NCI-H82 treated with DMSO at 0.1 percent for 48 hours (cell line): ENCODE results near the gene ARID5A.
A peak's percentile ranks its signal among the peaks of the same experiment; 100 is the strongest.

Experiments
- DNase-seq: peaks from one replicate; lab custom pipeline; 2025; ENCODE audit not compliant: unreplicated experiment; lab: John Stamatoyannopoulos, UW

The ARID5A gene

DNA sequence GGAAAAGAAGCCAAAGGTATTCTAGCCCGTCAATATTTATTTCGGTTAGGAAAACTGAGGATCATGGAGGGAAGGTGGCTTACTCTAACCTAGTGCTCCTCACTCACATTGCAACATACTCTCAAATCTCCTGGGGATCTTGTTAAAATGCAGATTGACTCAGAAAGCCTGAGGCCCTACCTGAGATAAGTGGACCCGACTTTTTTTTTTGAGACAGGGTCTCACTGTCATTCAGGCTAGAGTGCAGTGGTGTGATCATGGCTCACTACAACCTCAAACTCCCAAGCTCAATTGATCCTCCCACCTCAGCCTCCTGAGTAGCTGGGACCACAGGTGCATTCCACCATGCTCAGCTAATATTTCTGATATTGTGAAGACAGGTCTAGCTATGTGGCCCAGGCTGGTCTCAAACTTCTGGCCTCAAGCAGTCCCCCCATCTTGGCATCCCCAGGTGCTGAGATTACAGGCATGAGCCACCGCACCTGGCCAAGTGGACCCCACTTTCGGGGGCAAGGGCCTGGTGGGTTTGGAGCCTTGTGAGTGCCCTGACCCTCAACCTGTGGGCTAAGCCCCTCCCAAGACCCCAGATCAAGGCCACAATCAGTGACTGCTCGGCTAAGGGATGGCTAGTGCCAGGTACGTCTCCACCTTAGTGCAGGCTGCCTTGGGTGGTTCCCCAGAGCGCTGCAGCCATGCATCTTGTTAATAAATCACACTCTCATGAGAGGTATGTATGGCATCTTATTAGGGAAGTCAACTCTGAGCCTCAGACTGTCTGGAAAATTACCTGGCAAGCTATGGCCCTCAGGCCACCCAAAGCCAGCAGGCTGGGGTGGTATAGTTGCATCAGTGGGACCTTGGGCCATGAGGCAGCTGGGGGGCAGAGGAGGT, 30.3 kb upstream of the ARID5A start:
- DNase-seq, result no peak

- no peak for DNase-seq
These were observed 29.7 kb upstream of the ARID5A start for GRCh38 chr2:96506907-96507240.

- no peak for DNase-seq
These were observed 28.5 kb upstream of the ARID5A start for GRCh38 chr2:96507957-96508520.

- DNase-seq, result no peak
These were observed 27.9 kb upstream of the ARID5A start for GRCh38 chr2:96508521-96509113.

DNA sequence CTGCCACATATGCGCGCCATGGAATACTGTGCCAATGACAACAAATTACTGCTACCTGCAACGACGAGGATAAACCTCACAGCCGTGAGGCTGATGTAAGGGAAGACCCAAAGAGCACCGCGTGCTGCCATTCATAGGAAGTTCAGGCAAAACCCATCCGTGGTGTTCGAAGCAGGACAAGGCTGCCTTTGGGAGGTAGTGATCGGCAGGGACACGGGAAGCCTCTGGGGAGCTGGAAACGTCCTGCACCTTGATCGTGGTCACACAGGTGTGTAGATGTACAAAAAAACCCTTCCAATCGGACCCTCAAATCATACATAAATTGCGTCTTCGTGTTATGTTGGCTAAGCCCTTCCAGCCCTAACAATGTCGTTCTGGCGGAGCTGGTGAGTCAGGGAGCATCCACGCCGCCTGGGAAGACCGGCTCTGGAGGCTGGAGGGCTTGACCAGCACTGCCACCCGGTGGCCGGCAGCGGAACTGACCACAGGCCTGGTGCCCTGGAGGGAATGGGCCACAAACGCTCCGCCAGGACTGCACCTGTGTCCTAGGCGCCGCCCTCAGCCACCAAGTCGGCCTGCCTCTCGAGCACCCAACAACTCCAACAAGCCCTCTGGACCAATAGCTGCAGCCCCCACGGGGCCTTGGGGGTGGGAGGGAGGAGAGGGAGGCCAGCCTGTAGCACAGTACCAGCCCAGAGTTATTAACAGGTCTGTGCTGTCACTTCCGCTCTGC, 27.3 kb upstream of the ARID5A start:
- DNase-seq, result peak; percentile 32

DNA sequence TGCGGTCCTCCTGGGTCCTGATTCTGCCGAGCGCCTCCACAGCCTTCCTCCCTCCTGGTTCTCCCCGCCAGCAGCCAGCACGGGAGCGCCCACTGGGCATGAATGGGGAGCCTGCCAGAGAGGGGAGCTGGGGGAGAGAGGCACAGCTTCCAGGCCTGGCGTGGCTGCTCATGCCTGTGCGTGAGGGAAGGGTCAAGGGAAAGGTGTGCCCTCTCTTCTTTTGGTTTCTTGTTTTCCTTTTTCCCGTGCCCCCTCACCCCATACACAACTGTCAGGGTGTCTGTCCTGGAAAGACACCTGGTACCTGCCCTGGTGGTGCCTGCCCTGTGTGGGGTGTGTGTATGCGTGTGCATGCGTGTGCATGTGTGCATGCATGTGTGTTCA, 26.7 kb upstream of the ARID5A start:
- DNase-seq, result no peak

DNA sequence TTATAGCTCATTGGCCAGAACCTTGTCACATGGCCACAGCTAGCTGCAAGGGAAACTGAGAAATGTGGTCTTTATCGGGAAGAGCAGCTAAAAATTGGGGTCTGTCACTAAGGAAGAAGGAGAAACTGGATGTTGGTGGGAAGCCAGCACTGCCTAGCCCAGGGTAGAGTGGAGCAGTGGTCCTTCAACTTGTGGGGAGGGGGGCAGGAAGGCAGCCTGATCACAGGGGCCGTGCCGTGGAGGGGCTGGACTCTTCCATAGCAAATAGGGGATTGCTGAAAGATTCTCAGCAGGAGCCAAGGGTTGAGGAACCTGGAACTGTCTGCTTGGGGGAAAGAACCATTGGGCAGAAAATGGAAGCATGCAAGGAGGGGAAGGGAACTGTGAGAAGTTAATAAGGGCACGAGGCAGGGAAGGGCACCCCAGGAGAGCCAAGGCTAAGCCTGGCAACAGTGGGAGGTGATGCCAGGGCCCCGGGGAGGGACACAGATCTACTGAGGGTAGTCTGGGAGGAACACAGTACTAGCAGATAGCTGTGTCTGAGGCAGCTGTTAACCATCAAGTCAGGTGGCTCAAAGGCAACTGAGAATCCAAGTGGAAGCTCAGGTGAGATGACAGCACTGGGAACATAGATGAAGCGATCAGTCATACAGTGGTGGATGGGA, 25.5 kb upstream of the ARID5A start:
- no peak for DNase-seq

DNA sequence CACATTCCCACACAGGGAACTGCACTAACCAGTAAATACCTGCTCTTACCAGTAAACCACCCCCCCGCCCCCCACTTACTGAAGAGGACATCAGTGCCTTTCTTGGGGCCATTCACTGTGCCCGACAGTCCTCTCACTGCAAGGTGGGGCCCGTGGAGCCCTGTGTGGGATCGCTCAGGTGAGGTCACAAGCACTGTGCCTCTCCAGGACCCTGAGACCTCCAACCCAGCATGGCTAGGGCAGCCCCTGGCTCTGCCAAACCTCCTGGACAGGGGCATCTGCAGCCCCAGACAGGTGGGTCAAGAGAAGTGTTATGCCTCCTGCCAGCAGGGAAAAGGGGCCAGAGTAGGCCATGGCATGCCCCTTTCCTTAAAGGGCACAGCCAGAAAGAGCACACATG, 24.7 kb upstream of the ARID5A start:
- DNase-seq, result no peak

DNA sequence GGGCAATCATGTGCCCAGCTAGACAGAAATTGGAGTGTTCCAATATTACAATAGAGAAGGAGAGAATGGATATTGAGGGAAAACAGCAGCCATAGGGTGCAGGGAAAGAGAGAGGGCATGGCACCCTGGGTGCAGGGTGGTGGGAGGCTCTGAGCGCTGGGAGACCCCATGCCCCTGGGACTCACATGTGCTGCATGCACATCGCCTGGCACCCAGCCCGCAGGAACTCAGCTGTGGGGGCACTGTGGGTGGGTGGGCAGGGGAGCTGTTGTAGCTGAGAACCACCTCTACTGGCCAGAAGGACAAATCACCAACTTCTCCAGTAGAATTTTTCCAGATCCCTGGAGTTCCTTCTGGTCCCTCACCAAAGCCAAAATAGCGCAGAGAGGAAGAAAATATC, 24.2 kb upstream of the ARID5A start:
- DNase-seq, result no peak

- no peak for DNase-seq
These were observed 22.0 kb upstream of the ARID5A start for GRCh38 chr2:96514521-96514920.

GRCh38 chr2:96517079-96517478, 19.5 kb upstream of the ARID5A start:
- DNase-seq, result no peak

DNA sequence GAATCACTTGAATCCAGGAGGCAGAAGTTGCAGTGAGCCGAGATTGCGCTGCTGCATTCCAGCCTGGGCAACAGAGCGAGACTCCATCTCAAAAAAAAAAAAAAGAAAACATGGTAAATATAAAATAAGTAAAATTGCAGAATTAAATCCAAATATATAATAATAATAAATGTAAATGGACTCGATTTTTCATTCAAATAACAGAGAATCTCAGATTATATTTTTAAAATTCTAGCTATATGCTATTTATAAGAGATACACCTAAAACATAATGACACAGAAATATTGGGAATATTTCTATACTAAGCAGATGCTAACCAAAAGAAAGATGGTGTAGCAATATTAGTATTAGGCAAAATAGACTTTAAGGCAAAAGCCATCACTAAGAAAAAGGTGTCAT, 16.3 kb upstream of the ARID5A start:
- DNase-seq, result no peak

GRCh38 chr2:96520697-96521096, 15.9 kb upstream of the ARID5A start:
- no peak for DNase-seq

DNA sequence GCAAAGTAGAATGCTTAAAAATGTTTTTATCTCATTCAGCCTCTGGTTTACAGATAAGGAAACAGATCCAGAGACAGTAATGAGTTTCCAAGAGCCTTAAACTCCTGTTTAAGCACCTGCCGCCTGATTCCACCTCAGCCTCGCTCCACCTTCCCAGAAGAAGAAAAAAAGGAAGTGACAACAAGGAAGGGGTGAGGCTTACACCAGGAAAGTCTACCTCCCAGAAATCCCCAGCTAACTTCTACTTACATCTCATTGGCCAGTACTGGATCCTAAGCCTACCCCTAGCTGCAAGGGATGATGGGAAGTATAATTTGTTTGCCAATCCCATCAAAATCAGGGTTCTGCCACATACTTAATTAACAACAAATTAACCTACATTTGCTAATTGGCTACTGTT, 15.3 kb upstream of the ARID5A start:
- peak; percentile 16 for DNase-seq

GRCh38 chr2:96522304-96523203, 14.0 kb upstream of the ARID5A start:
- DNase-seq, result no peak

DNA sequence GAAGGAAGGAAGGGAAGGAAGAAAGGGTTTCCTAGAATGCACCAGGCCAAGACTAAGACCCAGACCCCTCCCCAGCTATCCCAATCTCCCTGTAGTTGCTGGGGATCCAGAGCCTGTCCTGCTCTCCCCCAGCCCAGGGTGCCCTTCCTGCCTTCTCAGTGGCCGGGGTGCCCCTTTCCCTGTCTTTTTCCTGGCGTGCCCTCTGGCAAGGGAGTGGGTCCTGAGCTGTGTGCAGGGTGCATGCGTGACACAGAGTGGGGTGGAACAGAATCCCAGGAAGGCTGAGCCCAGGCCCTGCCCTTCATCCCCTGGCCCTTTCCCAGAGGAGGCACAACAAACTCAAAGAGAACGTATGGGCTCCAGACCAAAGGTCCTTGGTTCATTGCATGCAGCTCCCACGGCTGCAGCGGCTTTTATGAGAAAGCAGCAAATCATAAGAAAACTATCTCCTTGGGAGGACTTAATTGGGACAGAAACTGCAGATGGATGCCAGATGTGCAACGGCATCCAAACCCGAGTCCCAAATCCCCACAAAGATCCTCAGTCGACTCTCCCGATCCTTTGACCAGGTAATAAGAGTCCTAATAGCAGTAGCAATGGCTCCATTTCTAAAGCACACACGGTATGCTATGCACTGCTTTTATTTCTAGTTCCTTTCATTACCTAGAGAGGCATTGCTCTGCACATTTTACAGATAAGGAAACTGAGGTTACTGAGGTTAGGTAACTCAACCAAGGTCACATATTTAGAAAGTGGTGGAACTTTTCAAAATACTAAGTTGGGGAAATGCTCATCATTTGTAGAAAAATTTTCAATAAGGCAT, 12.7 kb upstream of the ARID5A start:
- no peak for DNase-seq

- DNase-seq, result no peak
These were observed 11.9 kb upstream of the ARID5A start for GRCh38 chr2:96524482-96525210.

GRCh38 chr2:96525211-96525507, 11.4 kb upstream of the ARID5A start:
- no peak for DNase-seq

DNA sequence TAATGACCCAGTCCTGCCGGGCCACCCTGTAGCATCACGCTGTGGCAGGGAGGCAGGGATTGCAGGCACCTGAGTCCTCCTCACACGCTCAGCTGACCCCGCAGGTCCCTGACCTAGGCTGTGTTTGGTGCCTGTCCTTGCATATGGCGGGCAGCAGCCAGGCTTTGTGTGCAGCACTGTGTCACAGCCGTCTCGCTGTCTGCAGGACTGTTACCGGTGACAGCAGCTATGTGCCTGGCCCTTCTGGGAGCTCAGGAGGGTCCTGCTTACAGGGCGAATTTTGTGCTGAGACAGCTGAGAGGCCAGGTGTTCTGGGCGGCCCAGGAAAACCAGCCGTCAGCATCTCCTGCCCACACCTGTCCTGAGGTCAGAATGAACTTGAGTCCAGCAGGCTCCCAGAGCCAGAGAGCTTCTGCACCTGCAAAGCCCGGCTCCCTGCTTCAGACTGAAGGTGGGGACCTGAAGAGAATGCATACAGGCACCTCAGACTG, 10.4 kb upstream of the ARID5A start:
- DNase-seq, result no peak
